Activated CD4-positive, alpha-beta T cell treated with anti-CD3 and anti-CD28 coated beads, Interleukin-2, amount 50 U/mL, for 1 hour (primary cell): Measurements from ENCODE around the gene ENO4.
A peak's percentile ranks its signal among the peaks of the same experiment; 100 is the strongest.

Source experiments
- DNase-seq: peaks from one replicate; pipeline ENCODE4 v3.0.0-alpha.2; 2020

ENO4 gene

GRCh38 chr10:116849248-116850057 lies at the start of gene ENO4:
TSS of gene ENO4 (plus strand) at chr10:116849499. CDS start at chr10:116849567, 68 bp downstream.
- DNase-seq = peak; percentile 4

DNA sequence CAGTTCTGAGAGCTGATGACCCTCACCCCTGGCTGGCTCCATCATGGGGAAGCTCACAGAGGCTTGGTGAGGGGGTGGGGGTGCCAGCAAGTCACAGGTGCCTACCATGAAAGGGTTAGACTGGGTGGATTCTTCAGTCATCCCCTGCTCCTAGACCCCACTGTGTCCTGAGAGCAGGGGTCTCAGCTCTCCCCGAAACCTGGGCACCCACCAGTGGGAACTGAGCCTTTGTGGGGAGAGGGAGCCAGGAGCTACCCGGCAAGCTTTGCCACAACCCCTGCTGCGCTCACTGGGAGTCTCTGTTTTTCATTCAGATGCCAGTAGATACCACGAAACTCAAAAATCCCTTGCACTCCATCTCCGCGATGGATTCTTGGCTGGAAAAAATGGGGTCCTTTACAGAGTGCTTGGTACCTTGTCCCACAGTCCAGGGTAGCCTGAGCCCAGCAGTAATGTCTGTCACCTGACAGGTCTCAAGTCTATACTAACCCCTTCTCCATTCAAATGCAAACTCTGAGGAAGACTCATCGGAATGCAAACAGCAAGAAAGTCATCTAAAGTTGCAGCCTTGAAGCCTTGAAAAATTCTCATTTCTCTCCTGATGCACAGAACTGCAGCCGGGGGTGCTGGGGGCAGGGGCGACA lies 48.9 kb upstream of the ENO4 start:
- DNase-seq = no peak

GRCh38 chr10:116801658-116802057 lies 47.6 kb upstream of the ENO4 start:
- no peak for DNase-seq

GRCh38 chr10:116802474-116802873 lies 46.8 kb upstream of the ENO4 start:
- DNase-seq = no peak

GRCh38 chr10:116802876-116803275 lies 46.4 kb upstream of the ENO4 start:
- no peak for DNase-seq

- no peak for DNase-seq
Observed at GRCh38 chr10:116803451-116804249, 45.6 kb upstream of the ENO4 start.

DNA sequence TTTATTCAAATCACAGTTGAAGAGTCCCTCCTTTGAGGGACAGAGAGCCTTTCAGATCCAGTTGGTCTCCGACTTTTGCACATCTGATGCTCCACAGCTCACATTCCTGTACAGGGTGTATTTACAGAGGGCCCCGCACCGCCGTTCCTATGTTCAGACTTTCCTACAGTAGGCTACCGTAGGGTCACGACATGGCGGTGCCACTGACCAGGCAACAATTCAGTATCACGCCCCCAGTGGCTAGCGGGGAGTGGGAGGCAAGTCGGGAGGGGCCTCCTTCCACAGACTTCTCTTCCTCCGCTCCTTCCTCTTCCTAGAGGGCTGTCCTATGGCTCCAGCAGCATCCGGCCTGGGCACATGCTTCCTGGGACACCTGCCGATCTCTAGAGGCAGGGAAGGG lies 40.6 kb upstream of the ENO4 start:
- no peak for DNase-seq

- DNase-seq = no peak
Observed at GRCh38 chr10:116809483-116810119, 39.7 kb upstream of the ENO4 start.

- no peak for DNase-seq
Observed at GRCh38 chr10:116810120-116810500, 39.2 kb upstream of the ENO4 start.

- DNase-seq = no peak
Observed at GRCh38 chr10:116810895-116811294, 38.4 kb upstream of the ENO4 start.

DNA sequence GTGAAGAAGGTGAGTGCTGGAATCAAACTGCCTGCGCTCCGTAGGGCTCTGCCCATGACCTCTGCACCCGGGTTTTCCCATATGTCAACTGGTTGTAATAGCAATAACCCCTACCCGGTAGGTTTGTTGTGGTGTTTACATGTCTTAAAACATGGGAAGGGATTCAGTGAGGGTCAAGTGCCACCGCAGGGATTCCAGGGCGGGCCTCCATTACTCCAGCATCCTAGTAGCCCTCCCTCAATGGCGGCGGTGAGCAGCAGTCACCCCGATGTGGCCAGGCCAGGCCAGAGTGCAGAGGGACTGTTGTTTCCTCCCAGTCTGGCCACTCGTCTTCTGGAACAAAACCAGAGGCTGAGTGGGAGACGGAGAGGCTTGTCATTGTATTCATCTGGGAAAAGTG lies 37.6 kb upstream of the ENO4 start:
- no peak for DNase-seq

GRCh38 chr10:116815641-116816415 lies 33.5 kb upstream of the ENO4 start:
- DNase-seq = no peak

GRCh38 chr10:116817178-116817577 lies 32.1 kb upstream of the ENO4 start:
- no peak for DNase-seq

GRCh38 chr10:116817780-116818343 lies 31.4 kb upstream of the ENO4 start:
- no peak for DNase-seq

DNA sequence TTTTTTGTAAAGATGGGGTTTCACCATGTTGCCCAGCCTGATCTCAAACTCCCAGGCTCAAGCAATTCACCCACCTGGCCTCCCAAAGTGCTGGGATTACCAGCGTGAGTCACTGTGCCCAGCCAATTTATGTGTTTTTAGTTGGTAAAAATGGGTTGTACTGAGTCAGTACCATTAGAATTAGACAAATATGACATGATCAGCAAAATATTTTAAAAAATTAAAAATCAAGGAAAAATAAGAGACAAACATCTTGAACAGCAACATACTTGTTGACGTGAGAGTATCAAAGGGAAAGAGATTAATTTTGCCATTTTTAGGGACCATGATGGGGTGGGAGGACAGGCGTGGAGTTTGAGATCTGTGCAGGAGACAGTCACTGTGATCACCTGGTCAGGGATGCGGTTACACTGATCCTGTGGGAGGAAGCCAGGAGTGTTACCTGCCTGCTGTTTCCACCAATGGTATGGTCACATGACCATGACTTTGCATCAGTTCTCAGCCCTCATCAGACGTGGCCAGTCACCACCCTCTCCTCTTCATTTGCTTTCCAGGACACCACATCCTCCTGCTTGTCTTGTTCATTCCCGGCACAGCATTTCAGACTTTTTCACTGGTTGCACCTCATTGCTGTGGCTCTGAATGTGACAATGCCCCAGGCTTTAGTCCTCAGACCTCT lies 29.2 kb upstream of the ENO4 start:
- no peak for DNase-seq

DNA sequence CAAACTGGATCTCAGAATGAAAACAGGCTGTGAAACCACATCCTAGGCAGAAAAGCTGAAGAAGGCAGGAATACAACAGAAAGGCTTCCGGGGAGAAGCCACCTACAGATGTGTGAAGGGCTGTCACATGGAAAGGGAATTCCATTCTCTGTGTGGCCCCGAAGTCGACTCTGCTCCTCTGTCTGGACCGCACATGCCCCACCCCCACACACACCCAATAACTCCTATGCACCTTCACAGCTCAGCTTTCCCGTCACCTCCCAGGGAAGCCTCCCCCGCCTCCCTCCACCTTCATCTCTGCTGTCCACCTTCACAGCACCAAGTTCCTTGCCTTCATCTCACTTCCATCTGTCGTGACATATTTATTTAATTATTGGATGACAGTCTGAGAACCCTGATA lies 23.4 kb upstream of the ENO4 start:
- DNase-seq = no peak

DNA sequence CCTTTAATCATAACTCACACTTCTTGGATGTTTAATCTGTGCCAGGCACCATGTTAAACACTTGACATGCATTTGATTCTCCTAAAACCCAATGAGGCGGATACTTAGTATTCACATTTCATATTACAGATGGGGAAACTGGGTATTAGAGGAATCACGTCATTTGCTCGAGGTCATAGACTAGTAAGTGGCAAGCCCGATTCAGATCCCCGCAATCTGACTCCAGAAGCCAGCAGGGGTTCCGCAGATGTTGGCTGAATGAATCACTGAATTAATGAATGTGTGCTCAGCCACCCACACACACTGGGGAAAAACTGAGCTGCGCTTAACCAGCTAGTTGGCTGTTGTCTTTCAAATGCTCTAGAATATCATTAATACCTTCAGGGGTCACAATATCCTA lies 22.5 kb upstream of the ENO4 start:
- DNase-seq = no peak

DNA sequence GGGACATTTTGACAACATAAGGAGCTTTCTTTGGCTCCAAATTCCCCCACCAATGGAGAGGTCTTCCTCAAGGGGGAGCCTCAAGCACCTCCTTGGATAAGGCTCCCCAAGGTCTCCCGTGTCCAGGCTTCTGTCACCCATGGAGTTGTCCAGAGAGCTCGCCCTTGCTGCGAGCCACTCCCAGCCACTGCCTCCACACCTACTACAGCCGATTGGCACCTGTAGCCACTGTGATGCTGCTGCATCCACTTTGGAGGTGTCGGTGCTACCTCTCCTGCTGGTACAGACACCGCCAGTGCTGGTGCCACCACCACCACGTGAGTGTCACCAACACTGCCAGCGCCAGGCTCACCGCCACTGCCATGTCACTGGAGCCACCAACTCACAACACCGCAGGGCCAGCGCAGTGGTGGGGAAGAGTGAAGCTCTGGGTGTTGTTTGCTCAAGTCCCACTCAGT lies 22.1 kb upstream of the ENO4 start:
- no peak for DNase-seq

DNA sequence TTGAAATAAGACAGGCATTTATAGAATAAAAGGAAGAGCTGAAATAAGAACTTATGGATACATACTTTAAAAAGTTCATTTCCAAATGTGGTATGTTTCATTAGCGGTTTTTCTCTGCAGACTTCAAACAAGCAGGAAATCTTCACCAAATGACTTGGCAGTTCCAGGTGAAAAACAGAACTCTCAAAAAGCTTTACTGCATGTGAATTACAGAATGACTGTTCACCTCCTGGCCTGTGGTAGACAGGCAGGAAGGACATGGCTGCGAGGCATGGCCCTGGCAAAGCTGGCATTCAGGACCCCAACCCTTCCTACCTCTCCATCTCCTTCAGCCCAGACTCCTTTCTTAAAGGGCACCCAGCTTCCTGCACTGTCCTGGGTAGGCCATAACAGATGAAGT lies 21.2 kb upstream of the ENO4 start:
- no peak for DNase-seq

- DNase-seq = no peak
Observed at GRCh38 chr10:116829711-116830110, 19.6 kb upstream of the ENO4 start.

GRCh38 chr10:116831086-116831485 lies 18.2 kb upstream of the ENO4 start:
- DNase-seq = no peak
